A549 treated with DMSO at 1 μM for 4 hours (cell line): ENCODE measurements around the gene TIMM10. TPM values are rescaled to one million over a fixed set of nuclear protein-coding genes. Genes with fewer than 3 reads are reported as not detected.

Experiments used
- total RNA-seq: library from RNA; stranded (reverse); fragments of 200-300 nt; extraction: Qiagen RNA extraction; gene quantifications from 5 replicates; pipeline ENCODE4 v1.2.3, GENCODE V29; 2022; ENCODE audit warnings: low read depth

Gene TIMM10, protein sequence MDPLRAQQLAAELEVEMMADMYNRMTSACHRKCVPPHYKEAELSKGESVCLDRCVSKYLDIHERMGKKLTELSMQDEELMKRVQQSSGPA
- 154 to 181 TPM (median 169 TPM) in 5 replicates for total RNA-seq

DNA sequence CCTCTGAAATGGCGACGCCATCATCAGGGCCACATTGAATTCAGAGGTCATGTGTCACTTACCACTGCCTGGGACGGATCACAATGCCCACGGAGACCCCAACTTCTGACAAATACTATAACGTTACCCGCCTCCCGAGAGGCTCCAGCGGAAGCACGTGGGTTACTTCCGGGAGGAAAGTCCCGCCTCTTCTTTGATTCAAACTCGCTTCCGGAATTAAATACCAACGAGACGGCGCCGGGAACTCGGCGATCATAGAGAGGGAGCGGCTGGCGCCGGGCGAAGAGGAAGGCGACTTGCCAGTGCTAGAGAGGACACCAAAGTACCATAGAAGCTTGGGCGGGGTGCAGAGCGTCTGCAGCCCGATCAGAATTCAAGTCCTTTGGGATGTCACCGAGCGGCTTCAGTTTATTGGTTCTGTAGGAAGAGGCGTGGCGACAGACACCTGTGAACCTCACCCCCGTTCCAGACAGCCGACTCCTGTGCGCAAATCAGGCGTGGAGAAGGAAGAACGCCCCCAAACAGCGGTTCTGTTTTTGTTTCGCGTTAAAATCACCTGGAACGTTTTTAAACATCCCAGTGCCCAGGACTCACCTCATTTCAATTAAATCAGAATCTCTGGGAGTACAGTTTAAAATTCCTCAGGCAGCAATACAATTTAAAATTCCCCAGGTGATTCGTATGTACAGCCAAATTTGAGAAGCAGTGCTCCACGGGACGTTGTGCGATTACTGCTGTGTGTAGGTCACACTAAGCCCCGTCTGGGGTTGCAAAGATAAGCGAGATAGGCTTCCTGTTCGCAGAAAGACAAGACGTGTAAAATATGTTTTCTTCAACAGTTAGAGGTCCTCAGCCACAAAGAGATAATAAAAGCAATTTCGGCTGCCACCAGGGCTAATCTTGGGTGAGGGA lies at the start of gene TIMM10:
Gene TIMM10, minus strand, starts transcription at position 159 of the 912 bp plus-strand sequence. CDS start 565 bp downstream, outside the sequence.

DNA sequence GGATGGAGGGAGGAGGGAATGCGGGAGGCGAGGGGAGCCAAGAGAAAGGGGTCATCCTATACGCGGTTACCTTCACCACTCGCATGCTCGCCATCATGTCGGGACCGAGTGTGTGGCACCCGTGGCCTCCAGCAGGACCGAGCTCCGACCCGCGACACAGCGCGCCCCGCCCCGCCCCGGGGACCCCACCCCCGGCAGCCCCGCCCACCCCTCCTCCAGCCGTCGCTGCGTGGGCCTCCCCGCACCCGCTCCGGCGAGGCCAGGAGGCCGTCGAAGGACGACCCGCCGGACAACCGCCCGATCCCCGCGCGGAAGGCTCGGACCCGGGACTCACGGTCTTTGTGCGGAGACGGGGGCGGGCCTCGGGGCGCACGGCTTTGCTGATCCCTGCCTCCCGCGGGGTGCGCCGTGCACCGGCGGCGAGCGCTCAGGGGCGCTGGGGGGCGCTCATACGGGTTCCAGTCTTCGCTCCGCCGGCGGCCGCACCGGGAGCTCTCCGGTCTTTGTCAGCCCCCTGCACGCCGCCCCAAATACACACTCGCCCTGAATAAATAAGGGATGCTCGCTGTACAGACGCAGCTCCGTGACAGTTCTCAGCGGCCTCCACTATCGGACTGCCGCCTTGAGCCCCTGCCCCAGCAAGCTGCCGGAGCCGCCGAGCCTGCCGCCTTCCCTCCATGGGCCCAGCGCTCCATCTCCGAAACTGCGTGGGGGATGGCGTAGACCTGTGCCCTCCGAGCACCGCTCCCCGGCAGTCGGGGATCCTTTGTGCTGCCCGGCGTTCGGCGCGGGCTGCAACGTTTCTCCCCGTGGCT lies 37.2 kb upstream of the TIMM10 start, which contains the start of gene UBE2L6:
Gene UBE2L6, minus strand, starts transcription at position 158 of the 815 bp plus-strand sequence. Its CDS starts 61 bp downstream, at position 97.

DNA sequence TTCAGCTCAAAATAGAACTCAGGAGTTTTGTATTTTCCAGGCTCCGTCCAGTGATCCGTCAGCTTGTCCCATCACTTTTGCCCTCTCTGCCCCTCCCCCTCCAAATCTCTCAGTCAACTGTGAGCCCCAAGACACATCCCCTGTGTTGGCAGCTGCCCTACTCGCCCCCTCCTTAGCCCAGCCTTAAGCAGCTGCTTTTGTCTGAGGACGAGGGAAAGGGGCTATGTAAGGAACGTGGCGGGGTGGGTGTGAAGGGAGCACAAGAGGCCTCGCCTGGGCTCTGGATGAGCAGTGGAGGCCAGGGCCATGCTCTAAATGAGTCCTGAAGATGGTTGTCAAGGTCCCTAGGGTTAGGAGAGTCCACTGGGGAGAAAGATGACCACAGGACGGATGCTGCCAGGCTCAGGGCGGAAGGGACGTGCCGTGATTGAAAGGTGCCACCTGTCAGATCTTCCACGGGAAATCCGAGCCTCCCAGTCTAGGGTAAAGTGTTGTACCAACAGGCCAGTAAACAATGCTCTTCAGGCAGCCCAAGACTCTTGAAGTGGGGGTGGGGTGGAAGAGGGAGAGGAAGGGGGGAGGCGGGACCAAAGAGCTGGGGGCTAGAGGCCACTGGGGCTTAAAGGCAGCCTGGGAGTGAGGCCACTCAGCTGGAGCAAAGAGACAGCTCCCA lies 6.5 kb upstream of the TIMM10 start, which contains the start of gene SMTNL1:
Gene SMTNL1, plus strand, starts transcription at position 649 of the 673 bp plus-strand sequence. CDS start 5,048 bp downstream, outside the sequence.

DNA sequence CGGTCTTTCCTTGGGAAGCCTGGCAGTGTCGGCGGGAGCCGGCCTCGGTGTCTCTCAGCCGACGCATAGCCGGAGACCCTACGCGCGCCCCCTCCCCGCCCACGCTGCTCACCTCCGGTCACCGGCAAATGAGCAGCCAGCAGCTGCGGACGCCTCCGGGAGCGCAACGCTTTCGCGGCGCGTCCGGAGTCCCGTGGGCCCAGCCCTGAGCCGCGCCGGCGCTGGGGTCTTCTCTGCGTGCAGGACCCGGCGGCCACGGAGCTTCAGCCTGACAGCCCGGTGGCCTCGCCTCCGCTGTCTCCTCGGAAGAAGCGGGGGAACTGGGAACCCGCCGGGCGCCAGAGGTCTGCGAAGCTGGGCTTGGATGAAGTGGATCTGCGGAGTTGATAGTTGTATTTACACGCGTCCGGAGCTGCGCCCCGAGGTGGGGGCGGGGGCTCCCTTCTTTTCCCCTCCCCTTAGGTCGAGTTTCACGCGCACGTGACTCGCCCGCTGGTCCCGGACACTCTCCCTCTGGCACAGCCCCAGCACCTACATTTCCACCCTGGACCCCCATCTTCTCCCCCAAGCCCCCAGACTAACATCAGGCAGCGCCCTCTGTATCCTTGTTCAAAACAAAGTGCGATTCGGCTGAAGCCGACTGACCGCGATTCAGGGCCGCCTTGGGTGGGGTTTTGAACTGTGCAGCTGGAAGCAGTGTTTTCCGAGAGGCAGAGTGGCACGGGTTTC lies 15.1 kb downstream of the TIMM10 start, which contains the start of gene SLC43A1:
Gene SLC43A1, minus strand, starts transcription at position 371 of the 729 bp plus-strand sequence. CDS start 1,591 bp downstream, outside the sequence.

Other genes with a start within 250 kb of the TIMM10 start
- gene TNKS1BP1, start 205.8 kb downstream of the TIMM10 start, total RNA-seq, result 76.9 to 95.8 TPM (median 85.7 TPM) in 5 replicates
- 227 to 261 TPM (median 240 TPM) in 5 replicates for gene SSRP1, start 194.9 kb downstream of the TIMM10 start, total RNA-seq
- 0.09 to 0.40 TPM (median 0.21 TPM) in 5 replicates for gene P2RX3, start 192.4 kb downstream of the TIMM10 start, total RNA-seq
- not detected in 5 replicates for gene PRG3, start 149.6 kb downstream of the TIMM10 start, total RNA-seq
- not detected in 5 replicates for gene PRG2, start 140.1 kb downstream of the TIMM10 start, total RNA-seq
- gene SLC43A3, start 103.6 kb downstream of the TIMM10 start, total RNA-seq, result 0.44 to 0.86 TPM (median 0.61 TPM) in 5 replicates
- gene RTN4RL2, start 70.2 kb downstream of the TIMM10 start, total RNA-seq, result 75.3 to 131 TPM (median 110 TPM) in 5 replicates
- 2.6 to 3.9 TPM (median 3.3 TPM) in 5 replicates for gene SLC43A1, start 15.1 kb downstream of the TIMM10 start, total RNA-seq
- not detected in 5 replicates for gene SMTNL1, start 6.8 kb upstream of the TIMM10 start, total RNA-seq
- 25.8 to 32.3 TPM (median 27.7 TPM) in 5 replicates for gene UBE2L6, start 36.9 kb upstream of the TIMM10 start, total RNA-seq
- 0.29 to 0.55 TPM (median 0.46 TPM) in 5 replicates for gene SERPING1, start 66.9 kb upstream of the TIMM10 start, total RNA-seq
- 0.17 to 0.51 TPM (median 0.34 TPM) in 5 replicates for gene YPEL4, start 119.2 kb upstream of the TIMM10 start, total RNA-seq
- gene CLP1, start 127.0 kb upstream of the TIMM10 start, total RNA-seq, result 29.0 to 33.9 TPM (median 30.6 TPM) in 5 replicates
- 72.4 to 79.2 TPM (median 77.8 TPM) in 5 replicates for gene ZDHHC5, start 137.4 kb upstream of the TIMM10 start, total RNA-seq
- gene MED19, start 181.5 kb upstream of the TIMM10 start, total RNA-seq, result 25.5 to 31.3 TPM (median 30.6 TPM) in 5 replicates
- gene TMX2, start 181.8 kb upstream of the TIMM10 start, total RNA-seq, result 153 to 175 TPM (median 158 TPM) in 5 replicates
- gene SELENOH, start 210.7 kb upstream of the TIMM10 start, total RNA-seq, result 100 to 153 TPM (median 131 TPM) in 5 replicates
- gene BTBD18, start 221.1 kb upstream of the TIMM10 start, total RNA-seq, result not detected in 5 replicates
- 57.5 to 73.7 TPM (median 71.6 TPM) in 5 replicates for gene CTNND1, start 231.0 kb upstream of the TIMM10 start, total RNA-seq